Uterus (tissue), 2 donors: ENCODE measurements around the gene BLOC1S3.

ENCODE experiments used
- POLR2A ChIP-seq, 2 donors: fragments of 450-650 bp; IDR thresholded peaks; one replicate each; pipeline ENCODE4 v1.6.1; 2016; ENCODE audit warnings: antibody characterized with exemption in 2 of 2, mild to moderate bottlenecking in 1 of 2, moderate library complexity in 1 of 2
- TF ChIP-seq, protein P1 (sequence below), 4 experiments: fragments of 200-600 bp in 2 of 4; fragments of 450-650 bp in 2 of 4; sonication (generic) in 2 of 4; IDR thresholded peaks; one replicate each; pipeline ENCODE4 v1.5.1; 2016 to 2019; ENCODE audit warnings: antibody characterized with exemption in 4 of 4, mild to moderate bottlenecking in 2 of 4, moderate library complexity in 1 of 4

- TF ChIP-seq, protein P1, sequence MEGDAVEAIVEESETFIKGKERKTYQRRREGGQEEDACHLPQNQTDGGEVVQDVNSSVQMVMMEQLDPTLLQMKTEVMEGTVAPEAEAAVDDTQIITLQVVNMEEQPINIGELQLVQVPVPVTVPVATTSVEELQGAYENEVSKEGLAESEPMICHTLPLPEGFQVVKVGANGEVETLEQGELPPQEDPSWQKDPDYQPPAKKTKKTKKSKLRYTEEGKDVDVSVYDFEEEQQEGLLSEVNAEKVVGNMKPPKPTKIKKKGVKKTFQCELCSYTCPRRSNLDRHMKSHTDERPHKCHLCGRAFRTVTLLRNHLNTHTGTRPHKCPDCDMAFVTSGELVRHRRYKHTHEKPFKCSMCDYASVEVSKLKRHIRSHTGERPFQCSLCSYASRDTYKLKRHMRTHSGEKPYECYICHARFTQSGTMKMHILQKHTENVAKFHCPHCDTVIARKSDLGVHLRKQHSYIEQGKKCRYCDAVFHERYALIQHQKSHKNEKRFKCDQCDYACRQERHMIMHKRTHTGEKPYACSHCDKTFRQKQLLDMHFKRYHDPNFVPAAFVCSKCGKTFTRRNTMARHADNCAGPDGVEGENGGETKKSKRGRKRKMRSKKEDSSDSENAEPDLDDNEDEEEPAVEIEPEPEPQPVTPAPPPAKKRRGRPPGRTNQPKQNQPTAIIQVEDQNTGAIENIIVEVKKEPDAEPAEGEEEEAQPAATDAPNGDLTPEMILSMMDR (IDR thresholded peaks at IDR 0.05): no peak
- TF ChIP-seq POLR2A (IDR thresholded peaks at IDR 0.05): no peak
Observed at GRCh38 chr19:45218911-45219743, 40.5 kb downstream of the BLOC1S3 start.
